Endothelial cell of umbilical vein (primary cell): ENCODE data around the gene KRTCAP2. TPM values are rescaled to one million over a fixed set of nuclear protein-coding genes. Genes with fewer than 3 reads are reported as not detected.

Source experiments
- BruUV-seq: library from RNA; stranded (reverse); fragments of 400-500 nt; replicated peaks from 2 replicates; lab custom pipeline; 2021; lab: Mats Ljungman, UMichigan
- CTCF ChIA-PET: fragments of 300-600, 350-600 bp; sonication (Branson Sonifier 250); formaldehyde crosslinking; loops from one replicate; lab custom pipeline; 2021; ENCODE audit warnings: antibody characterized with exemption, inconsistent platforms; lab: Charles Lee
- POLR2A ChIA-PET: fragments of 300-600, 350-600 bp; sonication (Branson Sonifier 250); formaldehyde crosslinking; loops from one replicate; lab custom pipeline; 2021; ENCODE audit warnings: antibody characterized with exemption, inconsistent platforms; lab: Charles Lee
- DNase-seq: peaks from one replicate; pipeline ENCODE4 v3.0.0-alpha.2; 2011; ENCODE audit warnings: low read depth, low spot score
- FAIRE-seq: peaks from 2 replicates; lab custom pipeline; 2011; peaks lifted over from hg19 to GRCh38; lab: Jason Lieb, UNC
- H2AFZ ChIP-seq: 2 replicates; pipeline ENCODE4 v1.6.0; 2012; ENCODE audit warnings: low read depth, low read length, control low read depth, inconsistent platforms
- H3K27ac ChIP-seq: 2 replicates; pipeline ENCODE4 v1.5.1; 2011; ENCODE audit warnings: low read depth, mild to moderate bottlenecking, control low read depth, low read length, moderate library complexity; ENCODE audit not compliant: insufficient read depth
- H3K27me3 ChIP-seq, 2 experiments: 2 replicates each; pipeline versions ENCODE4 v1.6.0 to v1.6.1; 2011; ENCODE audit warnings: low read length in 2 of 2, mixed read lengths in 1 of 2; ENCODE audit not compliant: control insufficient read depth in 2 of 2, insufficient read depth in 2 of 2
- H3K36me3 ChIP-seq, 2 experiments: 2 replicates in 1 of 2; 3 replicates in 1 of 2; pipeline ENCODE4 v1.5.1; 2011; ENCODE audit warnings: low read length in 2 of 2, mild to moderate bottlenecking in 1 of 2, moderate library complexity in 1 of 2; ENCODE audit not compliant: control insufficient read depth in 2 of 2, insufficient read depth in 2 of 2; ENCODE audit errors: extremely low read depth in 1 of 2
- H3K4me1 ChIP-seq: 3 replicates; pipeline ENCODE4 v1.5.1; 2011; ENCODE audit warnings: mild to moderate bottlenecking, low read length; ENCODE audit not compliant: control insufficient read depth, insufficient read depth; ENCODE audit errors: extremely low read depth
- H3K4me2 ChIP-seq: 2 replicates; pipeline ENCODE4 v1.6.1; 2011; ENCODE audit warnings: low read length, control low read depth, mixed read lengths; ENCODE audit not compliant: insufficient read depth
- H3K4me3 ChIP-seq, 3 experiments: fragments of 200-600 bp in 1 of 3; sonication (generic), shearing (Covaris generic) in 1 of 3; replicated peaks in 1 of 3; 2 replicates each; pipeline ENCODE4 v1.5.1; 2011 to 2016; ENCODE audit warnings: control low read depth in 3 of 3, low read length in 3 of 3, mild to moderate bottlenecking in 2 of 3, inconsistent platforms in 1 of 3, low read depth in 1 of 3, moderate library complexity in 1 of 3; ENCODE audit not compliant: insufficient read depth in 1 of 3
- H3K79me2 ChIP-seq: 2 replicates; pipeline ENCODE4 v1.6.0; 2012; ENCODE audit warnings: low read length, inconsistent platforms; ENCODE audit not compliant: control insufficient read depth, insufficient read depth
- H3K9ac ChIP-seq: replicated peaks from 2 replicates; pipeline ENCODE3; 2011; ENCODE audit warnings: low read length, control low read depth; ENCODE audit not compliant: insufficient read depth; ENCODE audit errors: extremely low read depth
- H3K9me1 ChIP-seq: replicated peaks from 3 replicates; pipeline ENCODE4 v1.6.0; 2011; ENCODE audit warnings: mild to moderate bottlenecking, low read length; ENCODE audit not compliant: control insufficient read depth, insufficient read depth; ENCODE audit errors: extremely low read depth
- H3K9me3 ChIP-seq: replicated peaks from 2 replicates; pipeline ENCODE4 v1.5.1; 2012; ENCODE audit warnings: low read length, inconsistent platforms; ENCODE audit not compliant: control insufficient read depth, insufficient read depth
- H4K20me1 ChIP-seq: replicated peaks from 2 replicates; pipeline ENCODE3; 2011; ENCODE audit warnings: mild to moderate bottlenecking, low read length; ENCODE audit not compliant: control insufficient read depth, insufficient read depth; ENCODE audit errors: extremely low read depth
- CTCF ChIP-seq, 2 donors: IDR thresholded peaks; 1 replicate in 1 of 2; 2 replicates in 1 of 2; pipeline ENCODE4 v1.5.1; 2011; ENCODE audit warnings: low read length in 2 of 2, mild to moderate bottlenecking in 2 of 2, moderate library complexity in 2 of 2, control low read depth in 1 of 2, inconsistent platforms in 1 of 2, low read depth in 1 of 2; ENCODE audit not compliant: insufficient read depth in 1 of 2; ENCODE audit errors: extremely low read depth in 1 of 2
- EZH2 ChIP-seq: IDR thresholded peaks from 2 replicates; pipeline ENCODE4 v1.6.1; 2012; ENCODE audit warnings: borderline replicate concordance, low read depth, mild to moderate bottlenecking, moderate library complexity, low read length, inconsistent platforms; ENCODE audit not compliant: severe bottlenecking
- FOS ChIP-seq: IDR thresholded peaks from 2 replicates; pipeline ENCODE4 v1.6.1; 2011; ENCODE audit warnings: mild to moderate bottlenecking, low read length, moderate library complexity, borderline replicate concordance; ENCODE audit not compliant: insufficient read depth
- GATA2 ChIP-seq: IDR thresholded peaks from 2 replicates; pipeline ENCODE4 v1.7.0; 2011; ENCODE audit warnings: low read depth, mild to moderate bottlenecking, moderate library complexity, mixed read lengths, low read length; ENCODE audit not compliant: insufficient read length, insufficient read depth
- MAX ChIP-seq: IDR thresholded peaks from 2 replicates; pipeline ENCODE4 v1.6.1; 2011; ENCODE audit not compliant: insufficient read depth, insufficient read length
- MYC ChIP-seq: IDR thresholded peaks from one replicate; pipeline ENCODE4 v1.6.1; 2011; ENCODE audit warnings: mild to moderate bottlenecking, low read depth, low read length
- dilution Hi-C: fragments of 300-500 bp; cut with MboI; formaldehyde crosslinking; loops from one replicate; pipeline ENCODE4 v1.15.0; 2019; ENCODE audit warnings: low sequenced_read_pairs; ENCODE audit not compliant: extremely low pct_ligation_motif_present
- intact Hi-C: fragments of 100-400 bp; cut with micrococcal nuclease; formaldehyde crosslinking; loops from one replicate; pipeline ENCODE4 v1.10.0; 2022
- polyA plus RNA-seq, 4 experiments: library from polyadenylated mRNA; depleted of rRNA in 3 of 4; stranded (reverse) in 3 of 4; unstranded in 1 of 4; fragments of >200 nt; gene quantifications; 2 replicates each; pipeline versions ENCODE4 v1.2.1 to v1.2.3, GENCODE V29; 2011 to 2012; ENCODE audit warnings: missing spikeins in 1 of 4
- total RNA-seq: library from RNA; stranded (reverse); gene quantifications from 2 replicates; pipeline ENCODE4 v1.2.3, GENCODE V29; 2021

Gene KRTCAP2
- total and polyA plus RNA-seq, 2 donors (not counting 3 experiments of a cell fraction or from before 2014, with no cell fraction given) = 207 to 362 TPM

- Histone ChIP-seq H3K4me2 (no peak overlapping the region), H3K4me3 (peak overlapping the region in 1 of 3 experiments; percentile 9), H3K27ac (peak overlapping the region; percentile 45), H3K27me3 (no peaks in the 10 kb centered on the region), H3K4me1 (peaks cover 22% of the 10 kb centered on the region), H3K9me3 (no peaks in the 10 kb centered on the region), H2AFZ (peak overlapping the region; percentile 53), H3K36me3 (peaks cover 3 to 9% of the 10 kb centered on the region in 2 experiments), H3K79me2 (peaks cover 10% of the 10 kb centered on the region), H4K20me1 (no peaks in the 10 kb centered on the region), H3K9ac (no peak overlapping the region), H3K9me1 (no peaks in the 10 kb centered on the region)
- intact Hi-C loops (loop anchor here (1.0 kb wide), 5 partner anchors 27 to 122 kb away; partner anchors contain the start of genes DPM3, EFNA1 and SLC50A1), dilution Hi-C loops (no loop called here)
- TF ChIP-seq MYC (no peak), EZH2 (no peak), FOS (no peak), GATA2 (no peak), CTCF (IDR thresholded peaks at IDR 0.05; ENCODE audit: extremely low read depth in 1 of 2, insufficient read depth in 1 of 2, low read depth in 1 of 2, low read length in 2 of 2) (peak; percentile 88 to 90), MAX (no peak)
- DNase-seq = peak; percentile 91
- CTCF ChIA-PET = interaction anchor here (0.6 to 8.3 kb wide), 35 partner anchors 9 to 608 kb away, joined by 3 to 673 read pairs (median 6); partner anchors contain the start of genes DPM3, EFNA1, EFNA3 and LENEP
- FAIRE-seq = peak; percentile 98
- POLR2A ChIA-PET = interaction anchor here (0.8 to 1.7 kb wide), 3 partner anchors 33 to 76 kb away, joined by 4 to 5 read pairs (median 4); no protein-coding TSS in a partner anchor
- BruUV-seq = no TSS peak
These were observed 5.7 kb downstream of the KRTCAP2 start for GRCh38 chr1:155167166-155168104.
